GM18508 (cell line): ENCODE data around the gene PSIP1.

Experiments used
- ATAC-seq: cut with Tn5 transposase; IDR thresholded peaks from one replicate; pipeline ENCODE4 v1.9.1; 2021; ENCODE audit warnings: moderate number of reproducible peaks; ENCODE audit not compliant: insufficient read depth, unreplicated experiment

The PSIP1 gene

DNA sequence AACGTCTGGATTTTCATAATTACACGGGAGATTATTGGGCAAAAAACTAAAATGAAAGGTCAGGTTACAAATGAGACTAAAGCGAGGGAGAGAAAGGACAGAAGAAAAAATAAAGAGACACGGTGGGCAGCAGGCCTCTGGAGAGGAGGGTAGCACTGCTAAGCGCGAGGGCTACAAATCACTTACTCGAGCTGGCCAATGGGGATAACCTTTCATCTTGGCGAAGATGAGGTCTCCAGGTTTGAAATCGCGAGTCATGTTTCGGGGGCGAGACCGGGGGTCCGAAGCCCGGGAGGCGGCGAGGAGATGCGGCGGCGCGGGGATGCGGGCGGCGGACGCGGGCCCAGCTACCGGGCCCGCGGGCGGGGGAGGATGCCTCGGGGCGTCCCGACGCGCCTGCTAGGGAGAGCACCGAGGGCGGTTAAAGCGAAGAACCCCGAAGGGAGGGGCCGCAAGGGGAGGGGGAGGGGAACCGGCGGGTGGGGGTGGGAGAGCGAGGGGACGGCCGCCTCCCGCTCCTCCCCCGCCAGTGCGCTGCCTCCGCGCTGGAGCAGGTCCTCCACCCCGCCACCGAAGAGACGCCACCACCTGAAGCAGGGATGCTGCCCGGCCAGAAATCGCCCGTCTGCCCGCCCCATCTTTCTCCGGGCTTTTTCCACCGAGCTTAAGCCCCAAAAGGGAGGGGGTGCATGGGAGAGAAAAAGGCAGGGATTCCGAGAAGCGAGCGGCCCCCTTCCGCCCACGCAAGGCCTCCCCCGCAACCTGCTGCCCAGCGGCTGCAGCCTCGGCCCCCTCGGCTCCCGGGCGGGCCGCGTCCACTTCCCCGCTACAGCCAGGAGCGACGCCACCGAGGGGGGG is 610 bp downstream of the PSIP1 start:
- ATAC-seq: peak; percentile 4

GRCh38 chr9:15505921-15506320 is 4.8 kb downstream of the PSIP1 start:
- no peak for ATAC-seq

GRCh38 chr9:15501803-15502202 is 9.0 kb downstream of the PSIP1 start:
- ATAC-seq: no peak

GRCh38 chr9:15501179-15501578 is 9.6 kb downstream of the PSIP1 start:
- no peak for ATAC-seq

GRCh38 chr9:15499139-15499538 is 11.6 kb downstream of the PSIP1 start:
- no peak for ATAC-seq

GRCh38 chr9:15498246-15498995 is 12.3 kb downstream of the PSIP1 start:
- ATAC-seq: no peak

GRCh38 chr9:15492485-15493150 is 18.2 kb downstream of the PSIP1 start:
- no peak for ATAC-seq

DNA sequence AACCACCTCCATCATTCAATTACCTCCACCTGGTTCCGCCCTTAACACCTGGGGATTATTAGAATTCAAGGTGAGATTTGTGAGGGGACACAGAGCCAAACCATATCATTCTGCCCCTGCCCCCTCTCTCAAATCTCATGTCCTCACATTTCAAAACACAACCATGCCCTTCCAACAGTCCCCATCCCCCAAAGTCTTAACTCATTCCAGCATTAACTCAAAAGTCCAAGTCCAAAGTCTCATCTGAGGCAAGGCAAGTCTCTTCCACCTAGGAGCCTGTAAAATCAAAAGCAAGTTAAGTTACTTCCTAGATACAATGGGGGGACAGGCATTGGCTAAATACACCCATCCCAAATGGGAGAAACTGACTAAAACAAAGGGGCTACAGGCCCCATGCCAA is 18.8 kb downstream of the PSIP1 start:
- no peak for ATAC-seq

- ATAC-seq: no peak
These were observed 24.7 kb downstream of the PSIP1 start for GRCh38 chr9:15485836-15486666.

DNA sequence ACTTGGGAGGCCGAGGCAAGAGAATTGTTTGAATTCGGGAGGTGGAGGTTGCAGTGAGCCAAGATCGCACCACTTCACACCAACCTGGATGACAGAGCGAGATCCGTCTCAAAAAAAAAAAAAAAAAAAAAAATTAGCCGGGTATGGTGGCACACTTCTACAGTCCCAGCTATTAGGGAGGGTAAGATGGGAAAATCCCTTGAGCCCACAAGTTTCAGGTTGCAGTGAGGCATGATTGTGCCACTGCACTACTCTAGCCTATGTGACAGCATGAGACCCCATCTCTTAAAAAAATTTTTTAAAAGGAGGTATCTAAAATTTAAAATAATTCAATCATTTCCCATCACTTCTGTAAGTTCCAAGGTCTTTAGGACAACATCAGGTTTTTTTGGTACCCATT is 26.0 kb downstream of the PSIP1 start:
- no peak for ATAC-seq

DNA sequence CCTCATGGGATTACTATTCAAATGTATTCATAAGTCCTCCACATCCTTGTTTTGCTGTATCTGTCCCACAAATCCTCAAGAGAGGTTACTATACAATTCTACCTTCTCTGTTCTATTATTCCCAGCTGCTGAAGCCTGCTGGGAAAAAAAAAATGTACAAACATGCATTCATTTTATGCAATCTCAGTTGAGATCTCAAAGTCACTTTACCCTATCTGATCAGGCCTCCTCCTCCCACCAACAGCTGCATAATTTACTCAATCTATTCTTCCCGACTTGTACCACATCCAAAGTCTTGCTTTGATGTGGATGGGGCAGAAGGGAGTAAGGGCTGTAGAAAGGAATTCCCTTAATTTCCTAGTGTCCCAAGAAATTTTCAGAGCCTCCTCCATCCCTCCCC is 28.6 kb downstream of the PSIP1 start:
- no peak for ATAC-seq

- ATAC-seq: no peak
These were observed 30.7 kb downstream of the PSIP1 start for GRCh38 chr9:15480028-15480427.

DNA sequence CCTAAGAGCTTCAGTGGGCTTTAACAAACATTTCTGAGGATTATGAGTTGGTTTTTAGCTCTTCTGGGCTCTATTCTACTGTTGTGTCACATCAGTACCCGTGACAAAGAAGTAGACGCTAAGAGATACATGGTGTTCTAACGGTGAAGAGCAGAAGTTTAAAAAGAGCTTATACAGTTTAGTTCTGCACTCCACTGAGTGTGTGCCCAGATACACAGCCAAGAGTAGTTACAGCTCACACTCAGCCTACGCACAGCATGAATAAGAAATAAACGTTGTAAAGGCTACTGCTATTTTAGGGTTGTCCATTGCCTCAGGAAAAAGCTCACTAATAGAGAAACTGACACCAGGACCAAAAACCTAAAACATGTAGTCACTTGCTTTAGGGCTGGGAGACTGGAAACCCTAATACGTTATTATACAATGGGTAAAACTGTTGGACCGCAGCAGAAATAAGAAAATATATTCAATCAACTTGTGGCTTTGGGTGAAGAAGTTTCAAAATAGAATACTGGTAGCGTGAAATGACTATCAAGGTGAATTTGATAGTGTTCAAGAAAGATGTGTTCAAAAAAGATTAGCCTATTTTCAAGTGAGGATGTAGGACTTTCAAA is 34.7 kb downstream of the PSIP1 start:
- ATAC-seq: no peak

DNA sequence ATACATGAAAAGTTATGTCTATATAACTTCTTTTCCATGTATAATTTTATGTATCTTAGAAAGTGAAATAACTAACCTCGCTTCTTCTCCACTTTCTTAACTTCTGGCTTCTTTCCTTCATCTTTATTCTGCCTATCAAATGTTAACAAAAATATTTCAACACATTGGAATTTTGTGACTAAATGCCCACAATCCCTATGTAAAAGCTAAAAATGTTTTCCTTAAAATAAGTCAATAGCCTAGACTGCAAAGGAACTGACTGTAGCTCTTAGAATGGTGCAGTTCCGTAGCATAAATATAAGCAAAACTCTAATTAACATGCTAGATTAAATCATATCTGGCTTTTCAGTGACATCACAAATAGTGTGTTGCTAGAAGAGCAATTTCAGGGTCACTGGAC is 40.9 kb downstream of the PSIP1 start:
- ATAC-seq: no peak

DNA sequence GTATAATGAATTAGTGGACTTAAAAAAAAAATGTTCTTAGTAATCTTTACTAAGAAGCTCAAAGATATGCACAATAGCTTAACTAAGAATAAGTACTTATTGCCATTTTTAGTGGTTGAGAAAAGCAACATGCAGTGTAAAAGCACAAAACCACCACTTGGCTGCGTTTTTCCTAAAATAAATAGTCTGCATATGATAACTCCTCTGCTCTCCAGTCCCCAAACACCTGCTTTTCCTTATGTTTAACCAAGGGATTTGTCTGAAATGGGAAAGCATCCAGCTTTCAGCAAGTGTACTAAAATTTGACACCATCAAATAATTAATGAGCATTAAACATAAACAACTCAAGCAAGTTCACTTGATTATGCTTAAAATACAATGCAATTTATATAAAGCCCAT is 41.4 kb downstream of the PSIP1 start:
- no peak for ATAC-seq

GRCh38 chr9:15468145-15468544 is 42.6 kb downstream of the PSIP1 start:
- ATAC-seq: no peak

DNA sequence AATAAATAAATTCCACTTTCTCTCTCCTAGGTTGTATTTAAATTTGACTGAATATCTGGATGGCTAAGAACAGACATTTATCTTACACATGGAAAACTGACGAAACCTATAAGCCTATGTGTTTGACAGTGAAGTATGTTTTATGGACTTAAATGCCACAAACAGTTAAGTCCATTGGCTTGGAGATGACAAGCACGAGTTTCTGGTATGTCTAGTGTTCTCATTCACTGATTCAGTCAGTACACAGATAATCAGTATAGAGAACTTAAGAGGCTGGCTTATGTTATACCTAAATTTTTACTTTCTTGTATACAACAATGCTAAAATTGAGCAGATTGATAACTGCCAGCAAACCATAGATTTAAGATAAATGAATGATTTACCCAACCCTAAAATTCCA is 49.2 kb downstream of the PSIP1 start:
- ATAC-seq: no peak

DNA sequence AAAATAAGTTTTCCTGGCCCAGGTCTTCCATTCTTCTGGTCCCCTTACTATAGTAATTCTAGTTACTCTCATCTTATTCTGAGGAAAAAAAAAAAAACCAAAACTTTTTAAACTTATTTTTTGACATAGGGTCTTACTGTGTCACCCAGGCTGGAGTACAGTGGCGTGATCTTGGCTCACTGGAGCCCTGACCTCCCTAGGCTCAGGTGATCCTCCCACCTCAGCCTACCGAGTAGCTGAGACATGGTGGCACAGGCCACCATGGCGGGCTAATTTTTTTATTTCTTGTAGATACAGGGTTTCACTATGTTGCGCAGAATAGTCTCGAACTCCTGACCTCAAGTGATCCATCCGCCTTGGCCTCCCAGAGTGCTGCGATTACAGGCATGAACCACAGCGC is 49.7 kb downstream of the PSIP1 start:
- ATAC-seq: no peak

DNA sequence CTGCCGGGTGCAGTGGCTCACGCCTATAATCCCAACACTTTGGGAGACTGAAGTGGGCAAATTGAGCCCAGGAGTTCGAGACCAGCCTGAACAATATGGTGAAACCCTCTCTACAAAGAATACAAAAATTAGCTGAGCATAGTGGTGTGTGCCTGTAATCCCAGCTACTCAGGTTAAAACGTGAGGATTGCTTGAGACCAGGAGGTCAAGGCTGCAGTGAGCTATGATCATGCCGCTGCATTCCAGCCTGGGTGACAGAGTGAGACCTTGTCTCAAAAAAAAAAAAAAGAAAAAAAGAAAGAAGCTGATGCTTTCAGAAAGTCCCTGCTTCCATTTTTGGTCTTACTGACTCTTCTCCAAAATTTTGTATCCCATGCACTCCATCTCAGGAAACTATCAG is 56.8 kb downstream of the PSIP1 start:
- no peak for ATAC-seq

- ATAC-seq: no peak
These were observed 66.6 kb downstream of the PSIP1 start for GRCh38 chr9:15444141-15444540.
